ENCODE results near the gene NUBPL.

DNA sequence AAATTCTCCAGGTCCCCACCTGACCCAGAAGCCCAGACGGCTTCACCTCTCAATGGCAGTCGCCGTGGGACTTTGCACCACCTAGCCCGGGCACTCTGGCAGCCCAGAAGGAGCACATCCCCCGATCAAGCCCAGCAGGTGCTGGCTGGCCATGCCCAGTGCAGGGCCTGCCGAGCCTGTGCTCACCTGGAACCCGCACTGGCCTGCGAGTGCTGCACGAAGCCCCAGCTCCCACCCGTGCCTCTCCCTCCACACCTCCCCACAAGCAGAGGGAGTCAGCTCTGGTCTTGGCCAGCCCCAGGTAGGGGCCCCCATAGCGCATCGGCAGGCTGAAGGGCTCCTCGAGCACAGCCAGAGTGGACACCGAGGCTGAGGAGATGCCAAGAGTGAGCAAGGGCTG is 144.5 kb downstream of the NUBPL start:
- TF ChIP-seq CTCF (conservative IDR thresholded peaks at IDR 0.05; ENCODE audit: low read length), result no peak
- no peak for TF ChIP-seq EZH2phosphoT487 (IDR thresholded peaks at IDR 0.05; ENCODE audit: borderline replicate concordance, low read depth, low read length)
